Left kidney (tissue), 2 donors: ENCODE measurements around the gene KRT16. TPM values are rescaled to one million over a fixed set of nuclear protein-coding genes. Genes with fewer than 3 reads are reported as not detected.
"Not testable (repeated sequence)": the region's sequence is repeated elsewhere in the genome, so short reads cannot be mapped to it uniquely, and the experiment has no call there.

Source experiments
- DNase-seq: peaks from one replicate; pipeline ENCODE4 v3.0.0-alpha.2; 2013
- polyA plus RNA-seq: library from polyadenylated mRNA; unstranded; fragments of 120-200 nt; gene quantifications from one replicate; pipeline ENCODE4 v1.2.1, GENCODE V29; 2013; ENCODE audit not compliant: insufficient read length

The KRT16 gene
- polyA plus RNA-seq, 1 donor, result not detected

DNA sequence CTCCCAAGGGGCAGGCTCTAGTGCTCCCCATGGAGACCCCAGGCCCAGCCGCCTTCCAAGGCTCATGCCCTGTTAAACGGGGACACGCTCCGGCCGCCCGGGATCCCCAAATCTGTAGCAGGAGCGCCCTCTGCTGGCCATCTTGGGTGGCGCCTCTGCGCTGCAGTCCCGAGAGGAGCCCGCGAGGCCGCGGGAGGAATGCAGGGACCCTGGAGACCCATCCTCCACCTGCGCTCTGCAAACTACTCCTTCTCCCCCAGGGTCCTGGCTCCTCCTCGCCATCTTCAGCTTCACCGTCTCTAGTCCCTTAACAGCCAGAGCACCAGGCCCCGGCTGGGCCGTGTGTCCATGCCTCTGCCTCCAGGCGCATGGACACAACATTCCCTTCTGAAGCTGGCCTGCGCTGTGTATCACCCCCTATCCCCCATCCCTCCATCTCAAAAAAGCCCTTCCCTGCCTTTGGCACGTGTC, 35.4 kb upstream of the KRT16 start:
- DNase-seq, result peak; percentile 85

DNA sequence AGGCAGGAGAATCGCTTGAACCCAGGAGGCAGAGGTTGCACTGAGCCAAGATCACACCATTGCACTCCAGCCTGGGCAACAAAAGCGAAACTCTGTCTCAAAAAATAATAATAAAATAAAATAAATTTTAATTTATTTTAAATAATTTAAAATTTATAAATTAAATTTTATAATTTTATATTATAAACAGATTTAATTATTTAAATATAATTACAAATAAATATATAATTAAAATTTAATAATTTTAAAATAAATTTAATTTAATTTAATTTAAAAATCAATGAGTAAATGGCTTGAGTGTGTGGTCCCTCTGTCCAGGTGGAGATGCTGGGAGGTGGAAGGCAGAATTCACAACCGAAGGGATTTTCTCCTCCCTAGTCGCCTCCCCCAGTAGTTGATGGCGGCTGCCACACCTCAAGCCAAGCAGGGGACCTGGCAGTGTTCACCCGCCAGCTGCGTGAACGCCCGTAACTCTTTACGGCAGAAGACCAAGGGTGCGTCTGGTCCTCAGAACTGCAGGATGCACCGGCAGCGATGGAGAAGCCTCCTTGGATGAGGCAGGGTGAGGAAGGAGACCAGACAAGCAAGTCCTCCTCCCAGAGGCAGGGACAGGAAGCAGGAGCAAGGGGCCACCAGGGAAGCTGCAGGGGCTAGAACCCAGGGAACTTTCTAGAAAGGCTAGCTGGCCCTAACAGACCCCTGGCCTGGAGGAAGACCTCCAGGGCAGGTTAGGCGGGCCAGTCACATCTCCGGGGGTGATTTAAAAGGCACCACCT, 34.7 kb upstream of the KRT16 start:
- DNase-seq, result no peak

DNA sequence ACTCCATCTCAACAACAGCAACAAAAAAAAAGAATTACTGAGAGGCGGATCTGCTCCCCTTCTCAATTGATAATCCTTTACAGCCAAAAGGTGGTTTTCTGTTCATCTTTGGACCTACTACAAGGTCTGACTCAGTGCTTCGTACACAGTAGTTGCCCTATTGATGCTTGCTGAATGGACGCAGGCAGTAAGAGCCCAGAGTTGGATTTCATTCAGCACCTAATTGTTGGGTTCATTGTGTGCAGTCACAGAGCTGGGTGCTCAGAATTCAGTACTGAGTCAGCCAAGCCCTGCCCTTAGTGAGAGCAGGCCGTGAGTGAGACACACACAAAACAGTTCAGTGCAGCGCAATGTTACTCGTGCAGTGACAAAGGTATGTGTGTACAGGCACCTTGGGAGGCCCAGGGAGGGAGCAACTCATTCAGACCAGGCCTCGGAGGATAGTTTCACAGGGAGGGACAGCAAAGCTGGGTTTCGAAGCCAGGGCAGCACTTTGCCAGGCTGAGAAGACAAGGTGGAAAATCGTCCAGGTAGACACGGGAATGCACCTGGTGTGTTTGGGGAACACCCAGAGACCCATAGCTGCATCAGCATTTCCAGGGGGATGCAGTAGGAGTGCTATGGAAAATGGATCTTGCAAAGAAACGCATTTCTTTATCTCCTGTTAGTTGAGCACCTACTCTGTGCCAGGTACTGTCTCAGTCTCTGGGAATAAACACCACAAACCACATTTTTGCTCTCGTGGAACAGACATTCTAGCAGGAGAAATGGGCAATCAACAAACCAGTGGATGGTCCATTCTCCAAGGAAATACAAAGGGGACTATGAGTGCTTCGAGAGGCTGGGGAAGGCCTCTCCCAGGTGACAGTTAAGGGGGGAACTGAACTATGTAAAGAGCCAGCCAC, 29.9 kb upstream of the KRT16 start:
- no peak for DNase-seq

DNA sequence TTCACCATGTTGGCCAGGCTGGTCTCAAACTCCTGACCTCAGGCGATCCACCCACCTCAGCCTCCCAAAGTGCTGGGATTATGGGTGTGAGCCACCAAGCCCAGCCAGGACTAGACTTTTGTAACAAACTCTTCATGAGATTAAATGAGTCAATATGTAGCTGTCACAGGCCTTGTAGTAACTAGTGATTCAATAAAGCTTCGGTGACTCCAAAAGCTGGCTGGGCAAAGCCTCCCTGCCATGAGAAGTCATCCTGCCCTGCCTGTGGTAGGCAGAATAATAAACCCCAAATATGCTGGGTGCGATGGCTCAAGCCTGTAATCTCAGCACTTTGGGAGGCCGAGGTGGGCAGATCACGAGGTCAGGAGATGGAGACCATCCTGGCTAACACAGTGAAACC, 28.0 kb upstream of the KRT16 start:
- DNase-seq, result not testable (repeated sequence)

DNA sequence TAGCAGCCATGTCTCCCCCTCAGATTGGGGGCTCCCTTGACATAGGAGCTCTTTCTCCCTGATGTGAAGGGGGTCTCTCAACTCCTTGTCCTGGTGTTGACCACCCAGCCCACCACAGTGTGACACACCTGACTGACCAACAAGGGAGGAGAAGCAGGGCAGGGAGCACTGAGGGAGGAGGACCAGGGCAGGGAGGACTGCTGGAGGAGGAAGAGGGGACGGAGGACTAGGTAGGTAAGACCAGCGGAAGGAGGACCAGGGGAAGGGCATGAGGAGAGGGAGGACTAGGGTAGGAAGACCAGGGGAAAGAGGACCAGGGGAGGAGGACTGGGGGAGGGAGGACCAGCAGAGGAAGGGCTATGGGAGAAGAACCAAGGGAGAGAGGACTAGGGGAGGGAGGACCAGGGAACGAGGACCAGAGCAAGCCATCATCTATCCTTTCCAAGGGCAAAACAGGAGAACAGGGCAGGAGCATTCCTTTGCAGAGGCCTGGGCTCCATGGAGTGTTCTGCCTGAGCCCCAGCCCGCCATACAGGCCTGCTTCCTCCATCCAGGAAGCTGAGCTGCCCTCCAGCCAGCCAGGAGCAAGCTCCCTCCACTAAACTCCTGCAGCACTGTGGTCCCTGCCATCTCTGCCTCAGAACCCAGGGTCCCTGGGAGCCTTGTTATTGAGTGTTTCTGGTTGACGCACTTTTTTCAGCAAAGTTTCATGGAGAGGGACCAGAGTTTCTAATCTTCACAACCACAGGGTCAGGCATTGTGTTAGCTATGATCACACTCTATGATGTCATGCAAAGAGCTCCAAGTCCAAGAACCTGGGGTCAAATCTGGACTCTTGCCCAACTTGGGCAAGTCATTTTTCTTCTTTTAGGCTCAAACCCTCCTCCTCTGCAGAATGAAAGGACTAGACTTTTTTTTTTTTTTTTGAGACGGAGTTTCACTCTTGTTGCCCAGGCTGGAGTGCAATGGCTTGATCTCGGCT, 27.2 kb upstream of the KRT16 start:
- no peak for DNase-seq

DNA sequence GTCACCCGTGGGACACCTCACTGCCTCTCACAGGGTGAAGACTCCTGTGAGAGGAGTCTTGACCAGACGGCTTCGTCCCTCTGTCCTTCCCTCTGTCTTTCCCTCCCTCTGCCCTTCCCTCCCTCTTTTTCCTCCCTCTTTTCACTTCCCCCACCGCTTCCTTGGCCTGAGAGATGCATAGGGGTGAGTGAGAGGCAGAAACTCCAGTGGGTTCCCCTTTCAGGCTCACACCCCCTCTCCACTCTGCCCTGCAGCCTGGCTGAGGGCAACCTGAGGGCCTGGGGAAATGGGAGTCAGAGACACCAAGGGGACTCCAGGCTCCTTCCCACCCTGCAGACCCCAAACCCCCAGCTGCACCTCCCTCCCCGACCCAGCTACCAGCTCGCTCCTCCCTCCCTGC, 26.4 kb upstream of the KRT16 start:
- no peak for DNase-seq

DNA sequence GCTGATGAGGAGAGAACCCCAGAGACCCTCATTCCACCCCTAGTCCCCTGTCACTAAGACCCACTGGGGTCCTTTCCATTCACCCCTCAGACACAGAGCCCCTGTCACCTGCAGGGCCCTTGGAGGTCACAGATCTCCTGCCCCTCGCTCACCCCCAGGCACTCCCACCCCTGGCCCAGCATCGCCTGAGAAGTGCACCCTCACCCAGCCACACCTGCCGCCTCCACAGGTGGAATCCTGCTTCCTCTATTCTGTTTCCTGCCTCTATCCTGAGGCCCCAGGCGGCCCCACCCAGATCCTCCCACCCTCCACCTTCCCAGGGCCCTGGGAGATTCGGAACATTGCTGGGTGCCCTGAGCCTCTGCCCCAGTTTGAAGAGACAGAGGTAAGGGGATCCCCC, 25.6 kb upstream of the KRT16 start:
- no peak for DNase-seq

DNA sequence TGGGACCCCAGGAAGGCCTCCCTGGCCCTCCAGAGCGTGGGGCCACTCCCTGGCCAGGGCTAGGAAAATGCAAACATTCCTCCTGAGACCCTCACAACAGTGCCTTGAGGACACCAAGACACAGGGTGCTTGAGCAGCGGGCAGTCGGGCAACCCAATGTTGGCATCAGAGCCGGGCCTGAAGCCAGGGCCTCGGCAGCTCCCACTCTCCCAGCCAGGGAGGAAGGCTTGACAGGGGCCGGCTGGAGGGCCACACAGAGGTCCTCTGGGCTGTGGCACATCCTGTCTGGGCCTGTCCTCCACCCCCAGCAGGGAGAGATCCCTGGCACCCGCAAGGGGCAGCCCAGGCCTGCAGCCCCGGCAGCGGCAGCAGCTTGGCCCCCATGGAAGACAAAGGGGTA, 24.1 kb upstream of the KRT16 start:
- DNase-seq, result no peak

DNA sequence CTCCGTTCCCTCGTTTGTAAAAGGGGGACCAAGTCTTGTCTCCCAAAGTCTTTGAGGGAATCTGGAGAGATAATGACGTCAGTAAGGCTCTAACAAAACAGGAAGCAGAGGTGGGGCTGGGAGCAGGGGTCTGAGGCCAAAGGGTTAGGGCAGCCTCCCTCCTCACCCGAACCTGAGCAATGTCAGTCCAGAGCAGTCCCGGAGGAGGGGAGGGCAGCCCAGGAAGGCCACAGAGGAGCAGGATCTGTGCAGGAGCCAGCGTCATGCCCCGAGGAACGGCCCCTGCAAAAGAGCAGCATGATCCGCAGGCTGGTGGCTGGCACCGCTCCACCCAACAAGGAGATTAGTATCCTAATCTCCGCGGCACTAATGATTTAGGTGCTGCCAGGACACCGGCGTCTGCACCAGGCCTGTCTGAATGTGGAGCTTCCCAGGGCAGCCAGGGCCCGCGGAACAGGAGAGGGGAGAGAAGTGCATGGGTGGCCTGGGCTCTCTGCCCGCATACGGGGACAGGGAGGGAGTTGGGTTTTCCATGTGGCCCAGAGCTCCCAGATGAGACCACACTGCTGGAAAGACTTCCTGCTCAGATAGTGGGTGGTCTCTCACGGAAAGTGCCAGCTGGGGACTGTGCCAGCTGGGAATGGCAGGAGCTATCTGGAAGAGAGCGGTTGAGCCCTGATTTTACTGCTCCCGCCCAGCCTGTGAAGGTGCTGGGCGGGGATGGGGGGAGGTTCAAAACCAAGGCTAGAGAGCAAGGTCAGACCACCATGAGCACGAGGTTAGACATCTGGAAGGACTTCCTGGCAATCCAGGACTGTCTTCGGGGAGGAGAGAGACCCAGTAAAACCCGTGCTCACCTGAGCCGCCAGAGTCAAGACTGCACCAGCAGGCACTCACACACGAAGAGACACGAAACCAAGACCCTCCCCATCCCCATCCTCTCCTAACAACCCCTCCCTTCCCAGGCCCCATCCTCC, 22.8 kb upstream of the KRT16 start:
- DNase-seq, result no peak

DNA sequence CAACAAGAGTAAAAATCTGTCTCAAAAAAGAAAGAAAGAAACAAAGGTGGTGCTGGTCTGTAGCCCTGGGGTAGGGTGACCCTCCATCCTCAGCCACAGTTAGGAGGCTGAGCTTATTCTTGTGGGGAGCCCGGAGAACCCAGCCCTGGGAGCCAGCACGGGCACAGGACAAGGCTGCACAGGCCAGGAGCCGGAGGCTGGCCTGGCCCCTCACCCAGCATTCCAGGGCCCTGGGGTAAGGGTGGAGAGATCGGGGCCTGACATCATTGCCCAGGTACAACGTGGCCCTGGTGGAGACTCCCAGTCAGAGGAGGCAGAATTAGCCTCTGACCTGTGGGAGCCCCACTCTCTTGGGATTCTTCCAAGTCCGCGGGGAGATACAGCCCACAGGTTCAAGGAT, 22.1 kb upstream of the KRT16 start:
- DNase-seq, result no peak

DNA sequence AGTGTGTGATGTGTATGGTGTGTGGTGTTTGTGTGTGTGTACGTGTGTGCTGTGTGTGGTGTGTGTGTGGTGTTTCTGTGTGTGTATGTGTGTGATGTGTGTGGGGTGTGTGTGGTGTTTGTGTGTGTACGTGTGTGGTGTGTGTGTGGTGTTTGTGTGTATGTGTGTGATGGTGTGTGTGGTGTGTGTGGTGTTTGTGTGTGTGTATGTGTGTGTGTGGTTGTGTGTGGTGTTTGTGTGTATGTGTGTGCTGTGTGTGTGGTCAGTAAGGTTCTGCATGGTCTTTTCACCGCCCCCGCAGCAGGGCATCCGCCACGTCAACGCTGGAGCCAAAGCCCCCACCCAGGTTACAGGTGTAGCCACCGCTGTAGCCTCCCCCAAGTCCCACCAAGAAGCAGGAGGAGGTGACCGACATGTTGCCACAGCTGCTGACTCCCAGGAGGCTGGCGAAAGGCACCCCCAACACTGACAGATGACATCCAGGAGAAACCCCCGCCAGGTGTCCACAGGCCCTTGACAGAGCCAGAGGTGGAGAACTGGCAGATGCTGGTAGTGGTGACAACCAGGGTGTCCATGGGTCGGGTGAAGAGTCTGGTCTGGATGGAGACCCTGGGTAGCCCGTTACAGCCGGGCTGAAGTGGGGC, 21.1 kb upstream of the KRT16 start:
- no peak for DNase-seq

DNA sequence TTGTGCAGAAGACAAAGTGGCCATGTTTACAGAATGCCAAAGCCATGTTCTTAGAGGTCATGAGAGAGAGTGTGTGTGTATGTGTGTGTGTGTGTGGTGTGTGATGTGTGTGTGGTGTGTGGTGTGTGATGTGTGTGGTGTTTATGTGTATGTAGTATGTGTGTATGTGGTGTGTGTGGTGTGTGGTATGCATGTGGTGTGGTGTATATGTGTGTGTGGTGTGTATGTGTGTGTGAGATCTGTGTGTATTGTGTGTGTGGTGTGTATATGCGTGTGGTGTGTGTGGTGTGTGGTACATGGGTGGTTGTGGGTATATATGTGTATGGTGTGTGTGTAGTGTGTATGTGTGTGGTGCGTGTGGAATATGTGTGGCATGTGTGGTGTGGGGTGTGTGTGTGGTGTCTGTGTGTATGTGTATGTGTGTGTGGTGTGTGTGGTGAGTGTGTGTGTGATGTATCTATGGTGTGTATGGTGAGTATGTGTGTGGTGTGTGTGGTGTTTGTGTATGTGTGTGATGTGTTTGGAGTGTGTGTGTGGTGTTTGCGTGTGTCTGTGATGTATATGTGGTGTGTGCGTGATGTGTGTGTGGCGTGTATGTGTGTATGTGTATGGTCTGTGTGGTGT, 20.0 kb upstream of the KRT16 start:
- no peak for DNase-seq

DNA sequence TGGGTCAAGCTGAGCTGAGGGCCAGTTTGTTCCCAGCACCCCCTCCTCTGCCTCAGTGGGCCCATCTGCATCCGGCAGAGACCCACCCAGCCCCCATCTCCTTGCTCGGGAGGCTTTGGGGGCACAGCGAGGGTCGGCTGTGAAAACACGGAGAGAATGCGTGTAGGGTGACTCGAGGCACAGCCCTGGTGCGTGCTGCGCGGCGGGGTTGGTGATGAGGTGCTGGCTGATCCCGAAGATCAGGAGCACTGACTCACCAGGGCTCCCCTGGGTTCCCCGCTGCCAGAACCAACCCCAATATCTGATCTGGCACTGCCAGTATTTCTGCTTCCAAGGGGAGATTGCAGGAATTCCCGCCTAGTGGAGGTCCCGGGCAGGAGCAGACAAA, 19.3 kb upstream of the KRT16 start:
- no peak for DNase-seq

DNA sequence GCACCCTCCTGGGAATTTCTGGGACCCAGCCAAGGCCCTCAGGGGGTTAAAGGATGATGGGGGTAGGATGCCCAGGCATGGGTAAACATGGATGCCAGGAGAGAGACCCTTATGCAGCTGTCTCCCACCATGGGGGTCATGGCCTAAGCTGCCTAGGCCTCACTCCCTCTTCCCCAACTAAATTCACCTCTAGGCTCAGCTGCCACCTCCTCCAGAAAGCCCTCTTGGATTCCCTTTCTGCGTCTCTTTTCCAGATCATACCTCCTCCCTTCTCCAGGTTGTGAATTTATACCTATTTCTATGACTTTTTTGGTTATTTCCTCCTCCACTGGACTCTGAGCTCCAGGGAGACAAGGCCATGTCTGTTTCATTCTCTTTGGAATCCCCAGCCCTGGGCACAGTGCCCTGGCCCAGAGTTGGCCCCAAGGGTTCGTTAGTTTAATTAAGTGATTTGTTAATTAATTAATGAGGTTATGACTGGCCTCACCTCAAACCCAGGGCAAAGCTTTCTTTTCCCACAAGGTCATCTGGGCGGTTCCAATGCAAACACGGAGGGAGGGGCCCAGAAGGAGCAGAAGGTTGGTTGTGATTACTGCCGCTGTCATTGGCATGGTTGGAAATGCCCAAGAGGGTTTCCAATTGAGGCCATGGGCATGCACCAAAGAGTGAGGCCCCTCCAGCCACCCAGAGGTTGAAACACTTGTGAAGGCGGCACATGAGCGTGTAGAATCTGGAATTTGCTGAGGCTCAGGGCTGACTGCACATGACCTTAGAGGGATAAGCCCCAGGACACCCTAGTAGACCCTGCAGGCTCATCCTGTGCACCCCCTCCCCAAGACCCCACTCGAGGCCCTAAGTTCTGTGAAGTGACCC, 18.7 kb upstream of the KRT16 start:
- DNase-seq, result no peak

DNA sequence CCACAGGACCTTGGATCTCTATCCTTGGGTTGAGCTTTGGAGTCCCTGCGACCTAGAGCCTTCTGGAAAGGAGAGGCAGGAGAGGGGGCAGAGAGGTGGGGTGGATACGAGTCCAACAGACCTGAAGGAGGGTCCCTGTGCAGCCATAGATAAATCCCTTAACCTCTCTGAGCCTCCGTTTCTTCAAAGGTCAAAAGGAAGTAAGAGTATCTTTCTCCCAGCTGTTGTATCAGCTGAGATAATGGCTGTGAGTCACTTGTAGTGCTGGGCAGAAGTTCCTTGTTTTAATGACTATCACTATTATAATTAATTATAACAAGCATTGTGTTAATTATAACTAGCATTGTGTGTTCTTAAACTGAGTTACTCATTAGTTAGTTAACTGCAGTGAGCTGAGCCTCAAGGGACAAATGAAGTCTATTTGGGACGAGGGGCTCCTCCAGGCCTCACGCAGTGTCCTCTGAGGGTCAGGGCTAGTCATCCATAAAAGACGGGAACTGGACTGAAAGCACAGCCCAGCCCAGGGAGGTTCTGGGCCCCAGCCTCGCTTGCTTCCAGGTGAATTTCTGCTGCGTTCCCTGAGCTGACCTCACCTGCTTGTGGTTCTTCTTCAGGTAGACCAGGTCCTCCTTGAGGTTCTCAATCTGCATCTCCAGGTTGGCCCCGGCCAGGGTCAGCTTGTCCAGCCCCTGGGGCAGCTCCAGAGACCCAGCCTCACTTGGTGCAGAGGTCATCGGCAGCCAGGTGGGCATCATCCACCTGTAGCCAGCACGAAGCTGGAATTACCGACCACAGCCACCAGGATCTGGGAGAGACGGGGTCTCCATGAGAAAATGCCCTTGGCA, 17.5 kb upstream of the KRT16 start:
- no peak for DNase-seq

DNA sequence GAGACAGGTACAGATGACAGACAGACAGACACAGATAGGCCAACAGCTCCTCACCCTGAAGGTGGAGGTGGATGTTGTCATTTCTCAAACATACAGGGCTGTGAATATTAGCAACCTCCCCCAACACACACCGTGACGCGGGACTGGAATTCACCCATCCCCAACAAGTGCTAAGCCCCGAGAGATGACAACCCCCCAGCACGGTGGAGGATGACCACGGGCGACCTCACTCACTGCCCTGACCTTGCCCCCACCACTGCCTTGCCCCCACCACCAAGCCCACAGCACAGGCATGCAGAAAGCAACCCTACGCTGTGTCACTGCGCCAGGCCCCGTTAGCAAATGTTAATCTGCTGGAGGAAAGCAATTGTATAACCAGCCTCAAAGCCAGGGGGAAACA, 16.7 kb upstream of the KRT16 start:
- DNase-seq, result no peak

DNA sequence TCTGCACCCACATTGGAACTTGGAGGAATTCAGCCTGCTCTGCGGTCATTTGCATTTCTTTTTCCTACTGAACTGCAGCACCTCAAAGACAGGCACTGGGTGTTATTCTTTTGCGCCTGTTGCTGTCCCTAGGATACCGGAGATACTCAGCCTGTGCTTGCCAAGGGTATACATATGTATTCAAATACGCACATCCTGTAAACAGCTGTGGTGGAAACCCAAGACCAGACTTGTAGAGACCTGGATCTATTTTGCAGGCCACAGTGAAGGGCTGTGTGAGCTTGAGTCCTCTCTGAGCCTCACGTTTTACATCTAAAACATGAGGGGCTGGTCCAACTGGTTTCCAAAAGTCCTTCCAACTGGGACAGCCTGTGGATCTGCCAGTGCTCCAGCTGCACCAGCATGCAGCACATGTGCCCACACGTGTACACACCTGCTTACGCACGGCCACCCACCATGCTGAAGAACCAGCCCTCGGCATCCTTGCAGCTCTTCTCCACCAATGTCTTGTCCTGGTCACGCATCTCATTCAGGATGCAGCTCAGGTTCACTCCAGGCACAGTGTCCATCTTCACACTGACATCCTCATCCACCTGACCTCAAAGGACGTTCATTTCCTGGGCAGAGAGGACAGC, 16.2 kb upstream of the KRT16 start:
- not testable (repeated sequence) for DNase-seq

DNA sequence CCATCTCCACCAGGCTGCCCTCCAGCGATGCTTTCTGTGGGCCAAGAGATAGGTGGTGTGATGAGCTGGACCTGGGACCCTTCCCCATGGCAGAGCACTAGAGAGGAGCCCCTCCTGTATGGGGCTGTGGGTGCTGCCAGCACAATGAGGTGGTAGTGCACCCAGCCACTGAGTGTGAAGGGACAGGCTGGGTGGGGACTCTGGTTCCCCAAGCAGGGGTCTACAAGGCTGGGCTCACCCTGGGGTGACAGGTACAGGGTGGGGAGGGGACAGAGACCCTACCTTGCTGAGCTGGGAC, 15.5 kb upstream of the KRT16 start:
- DNase-seq, result not testable (repeated sequence)
